DMS 273 treated with DMSO at 0.1 percent for 48 hours (cell line): Measurements from ENCODE around the gene IL22RA2.

Experiments
- DNase-seq: peaks from one replicate; lab custom pipeline; 2025; lab: John Stamatoyannopoulos, UW

IL22RA2 gene

DNA sequence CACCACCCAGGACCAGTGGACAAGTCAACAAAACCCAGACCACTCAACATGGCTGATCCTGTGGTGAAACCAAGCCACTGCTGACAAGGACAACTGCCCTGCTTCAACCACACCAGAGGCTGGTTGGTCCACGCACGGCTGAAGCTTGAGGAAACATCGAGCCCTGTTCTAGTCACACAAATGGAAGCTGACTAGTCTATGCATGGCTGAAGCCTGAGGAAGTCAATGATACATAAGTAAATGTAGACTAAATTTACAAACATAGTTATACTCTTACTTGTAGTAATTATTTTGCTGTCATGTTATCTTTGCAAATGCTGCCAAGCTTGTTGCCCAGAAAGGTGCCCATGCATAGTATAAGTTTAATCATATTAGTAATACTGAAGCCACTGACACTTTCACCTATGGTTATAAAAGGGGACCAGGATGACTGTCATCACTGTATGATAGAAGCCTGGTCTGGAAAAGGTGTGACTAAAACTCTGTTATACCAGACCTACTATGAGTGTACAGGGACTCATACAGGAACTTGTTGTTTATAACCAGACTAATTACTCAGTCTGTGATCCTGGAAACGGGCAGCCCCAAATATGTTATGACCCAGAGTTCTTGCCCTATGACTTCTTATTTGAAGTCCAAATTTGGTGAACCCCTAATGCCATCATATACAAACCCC is 5.6 kb downstream of the IL22RA2 start:
- no peak for DNase-seq

DNA sequence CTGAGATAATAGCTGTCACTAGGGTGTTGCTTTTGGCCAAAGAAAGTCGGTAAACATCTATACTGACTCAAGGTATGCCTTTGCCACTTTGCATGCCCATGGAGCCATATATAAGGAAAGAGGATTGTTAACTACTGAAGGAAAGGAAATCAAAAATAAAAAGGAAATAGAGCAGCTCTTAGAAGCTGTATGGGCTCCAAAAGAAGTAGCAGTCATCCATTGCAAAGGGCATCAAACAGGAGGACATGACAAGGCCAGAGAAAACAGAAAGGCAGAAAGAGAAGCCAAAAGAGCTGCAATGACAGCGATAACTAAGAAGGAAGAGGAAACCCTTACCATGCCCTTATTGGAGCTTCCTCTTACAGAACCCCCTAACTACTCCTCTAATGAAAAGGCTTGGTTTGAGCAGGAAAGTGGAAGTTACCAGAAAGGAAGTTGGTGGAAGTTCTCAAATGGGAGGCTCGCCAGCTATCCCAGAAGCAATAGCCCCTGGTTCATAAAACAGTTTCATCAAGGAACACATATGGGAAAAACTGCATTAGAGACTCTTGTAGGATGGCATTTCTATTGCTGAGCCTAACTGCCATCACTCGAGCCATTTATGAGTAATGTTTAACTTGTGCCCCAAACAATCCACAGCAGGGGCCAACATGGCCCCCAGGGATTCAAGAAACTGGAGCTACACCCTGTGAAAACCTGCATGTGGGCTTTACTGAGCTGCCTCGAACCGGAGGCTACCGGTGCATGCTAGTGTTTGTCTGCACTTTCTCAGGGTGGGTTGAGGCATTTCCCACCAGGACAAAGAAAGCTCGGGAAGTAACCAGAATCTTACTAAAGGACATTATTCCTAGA is 7.0 kb downstream of the IL22RA2 start:
- DNase-seq: no peak

DNA sequence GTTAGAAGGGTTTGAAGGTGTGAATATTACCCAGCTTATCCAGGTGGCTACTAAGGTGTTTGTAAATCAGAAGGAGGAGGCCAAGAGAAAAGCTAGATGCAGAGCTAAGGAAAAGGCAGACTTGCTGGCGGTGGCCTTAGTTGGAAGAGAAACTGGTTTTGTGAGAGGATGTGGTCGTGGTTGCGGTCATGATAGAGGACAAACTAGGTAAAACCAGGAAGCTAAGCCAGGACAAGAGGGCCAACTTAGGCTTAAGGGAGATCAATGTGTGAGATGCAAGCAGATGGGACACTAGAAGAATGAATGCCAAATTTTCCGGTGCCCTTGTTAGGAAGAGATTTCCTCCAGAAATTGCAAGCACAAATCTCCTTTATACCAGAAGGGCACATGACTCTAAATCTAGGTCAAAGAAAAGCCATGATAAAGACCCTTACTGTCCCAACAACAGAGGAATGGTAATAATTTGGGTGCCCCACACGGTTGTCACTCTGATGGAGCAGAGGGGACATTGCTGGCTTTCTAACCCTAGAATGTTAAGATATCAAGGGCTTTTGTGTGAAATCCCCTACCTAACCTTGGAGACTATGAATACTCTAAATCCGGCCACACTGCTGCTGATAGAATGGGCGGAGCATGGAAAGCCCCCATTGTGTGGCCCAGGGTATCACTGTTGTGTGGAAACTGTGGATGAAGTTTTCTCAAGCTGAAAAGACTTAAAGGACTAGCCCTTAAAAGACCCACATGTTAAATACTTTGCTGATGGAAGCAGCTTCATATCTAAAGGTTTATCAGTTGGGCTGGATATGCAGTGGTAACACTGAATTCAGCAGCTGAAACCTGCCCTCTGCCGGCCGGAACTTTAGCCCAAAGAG is 7.8 kb downstream of the IL22RA2 start:
- DNase-seq: no peak

DNA sequence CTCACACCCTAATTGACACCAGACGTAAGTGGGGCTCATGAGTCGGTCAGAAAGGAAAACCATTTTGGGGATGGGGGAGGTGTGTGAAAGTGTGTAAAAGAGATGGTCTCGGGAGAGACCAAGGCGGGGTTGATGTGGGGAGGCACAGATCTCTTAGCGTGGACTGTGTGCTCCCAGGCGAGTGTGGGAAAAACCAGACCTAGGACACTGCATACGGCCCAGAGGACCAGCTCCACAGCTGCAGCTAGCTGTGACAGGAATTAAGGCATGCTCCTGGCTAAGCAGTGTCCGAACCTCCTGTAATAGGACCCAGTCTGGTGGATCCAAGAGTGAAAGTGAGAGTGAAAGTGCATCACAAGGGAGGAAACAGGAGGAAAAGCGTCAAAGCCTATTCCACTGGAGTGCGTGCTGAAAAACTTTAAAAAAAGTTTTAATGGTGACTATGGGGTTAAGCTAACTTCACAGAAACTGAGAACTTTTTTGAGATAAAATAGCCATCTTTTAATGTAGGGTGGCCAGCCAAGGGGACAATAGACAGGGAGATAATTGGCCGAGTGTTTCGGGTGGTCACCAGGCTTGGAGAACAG is 9.6 kb downstream of the IL22RA2 start:
- DNase-seq: no peak

- no peak for DNase-seq
Measured at GRCh38 chr6:137162692-137163306, 10.6 kb downstream of the IL22RA2 start.

DNA sequence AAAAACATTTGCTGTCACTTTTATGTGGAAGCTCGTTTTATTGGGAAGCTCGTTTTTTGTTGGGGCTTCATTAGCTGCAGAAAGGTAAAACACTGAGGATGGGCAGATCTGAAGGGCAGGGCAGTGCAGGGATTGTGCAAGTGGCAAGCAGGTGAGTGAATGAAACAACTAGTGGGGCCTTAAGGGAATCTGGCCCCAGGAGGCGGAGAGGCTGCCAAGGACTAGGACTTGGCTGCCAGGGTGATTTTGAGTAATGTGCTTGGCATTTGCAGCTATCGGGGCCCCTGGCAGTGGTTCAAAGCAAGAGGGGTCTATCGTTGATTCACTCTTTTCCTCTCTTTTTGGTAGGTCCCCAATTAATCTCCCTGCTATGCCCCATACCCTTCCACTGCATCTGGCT is 11.5 kb downstream of the IL22RA2 start:
- no peak for DNase-seq

- DNase-seq: no peak
Measured at GRCh38 chr6:137160763-137161162, 12.7 kb downstream of the IL22RA2 start.

GRCh38 chr6:137159912-137160311 is 13.5 kb downstream of the IL22RA2 start:
- no peak for DNase-seq

GRCh38 chr6:137157601-137158000 is 15.8 kb downstream of the IL22RA2 start:
- DNase-seq: no peak

- DNase-seq: no peak
Measured at GRCh38 chr6:137156650-137157049, 16.8 kb downstream of the IL22RA2 start.

GRCh38 chr6:137155830-137156229 is 17.6 kb downstream of the IL22RA2 start:
- DNase-seq: no peak

DNA sequence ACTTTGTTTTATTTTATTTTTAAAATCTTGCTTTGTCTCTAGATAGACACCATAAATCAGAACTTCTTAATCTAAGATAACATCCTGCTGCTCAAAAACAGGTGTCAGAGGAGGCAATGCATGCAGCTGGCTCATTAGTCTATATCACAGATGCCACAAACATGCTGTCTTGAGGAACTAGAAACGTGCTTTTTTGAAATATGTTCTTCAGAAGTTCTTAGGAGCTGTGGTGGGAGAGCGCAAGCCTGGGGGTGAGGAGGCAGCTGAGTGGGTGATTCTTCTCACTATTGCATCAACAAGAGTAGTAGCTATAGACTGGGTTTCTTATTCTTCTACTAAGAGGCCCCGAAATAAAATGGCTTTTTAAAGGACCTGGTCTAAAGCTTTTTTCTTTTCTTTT is 23.4 kb downstream of the IL22RA2 start:
- no peak for DNase-seq

GRCh38 chr6:137149035-137149393 is 24.4 kb downstream of the IL22RA2 start:
- no peak for DNase-seq

GRCh38 chr6:137148306-137149034 is 25.0 kb downstream of the IL22RA2 start:
- DNase-seq: no peak

- no peak for DNase-seq
Measured at GRCh38 chr6:137147195-137147594, 26.2 kb downstream of the IL22RA2 start.

- no peak for DNase-seq
Measured at GRCh38 chr6:137146206-137146605, 27.2 kb downstream of the IL22RA2 start.

DNA sequence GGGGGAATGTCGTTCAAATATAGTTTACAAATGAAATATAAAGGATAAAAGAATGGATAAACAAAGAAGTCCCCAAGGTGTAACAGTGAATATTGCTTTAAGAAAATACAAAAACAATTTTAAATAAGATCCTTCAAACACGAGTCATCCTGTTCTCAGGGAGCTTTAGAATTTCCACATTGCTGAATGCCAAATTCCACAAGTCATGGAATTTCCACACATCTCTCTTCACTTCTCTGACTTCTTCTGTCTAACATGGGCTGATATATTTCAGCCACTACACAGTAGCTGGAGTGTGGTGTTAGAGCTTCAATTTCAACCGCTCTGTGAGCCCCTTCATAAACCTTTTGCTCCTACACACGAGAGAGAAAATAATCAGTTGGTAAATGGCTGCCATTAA is 28.0 kb downstream of the IL22RA2 start:
- DNase-seq: no peak

GRCh38 chr6:137136065-137136464 is 37.4 kb downstream of the IL22RA2 start:
- no peak for DNase-seq

DNA sequence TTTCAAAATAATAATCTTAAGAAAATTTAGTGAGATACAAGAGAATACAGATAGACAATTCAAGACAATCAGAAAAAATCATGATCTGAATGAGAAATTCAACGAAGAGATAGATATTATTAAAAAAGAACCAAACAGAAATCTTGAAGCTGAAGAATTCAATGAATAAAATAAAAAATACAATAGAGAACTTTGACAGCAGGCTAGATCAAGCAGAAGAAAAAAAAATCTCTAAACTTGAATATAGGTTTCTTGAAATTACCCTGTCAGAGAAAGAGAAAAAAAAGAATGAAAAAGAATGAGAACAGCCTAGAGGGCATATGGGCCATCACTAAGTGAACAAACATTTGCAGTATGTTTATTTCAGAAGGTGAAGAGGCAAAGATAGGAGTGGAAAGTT is 39.0 kb downstream of the IL22RA2 start:
- no peak for DNase-seq

DNA sequence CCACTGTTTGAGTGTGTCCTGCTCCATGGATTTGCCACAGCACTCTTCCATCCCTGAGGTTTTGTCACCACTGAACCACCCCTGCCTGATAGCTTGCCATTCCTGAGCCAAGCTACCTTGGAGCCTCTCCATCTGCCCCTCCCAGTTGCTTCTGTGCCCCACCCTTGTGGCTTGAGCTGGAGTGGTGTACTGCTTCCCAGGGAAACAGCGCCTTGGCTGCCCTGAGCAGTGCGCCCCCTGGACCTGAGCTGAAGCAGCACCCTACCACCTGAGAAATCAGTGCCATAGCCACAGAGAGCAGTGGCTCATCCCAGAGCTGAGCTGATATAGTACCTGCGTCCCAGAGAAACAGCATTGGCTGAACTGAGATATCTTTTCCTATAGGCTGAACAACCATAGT is 40.3 kb downstream of the IL22RA2 start:
- DNase-seq: no peak

DNA sequence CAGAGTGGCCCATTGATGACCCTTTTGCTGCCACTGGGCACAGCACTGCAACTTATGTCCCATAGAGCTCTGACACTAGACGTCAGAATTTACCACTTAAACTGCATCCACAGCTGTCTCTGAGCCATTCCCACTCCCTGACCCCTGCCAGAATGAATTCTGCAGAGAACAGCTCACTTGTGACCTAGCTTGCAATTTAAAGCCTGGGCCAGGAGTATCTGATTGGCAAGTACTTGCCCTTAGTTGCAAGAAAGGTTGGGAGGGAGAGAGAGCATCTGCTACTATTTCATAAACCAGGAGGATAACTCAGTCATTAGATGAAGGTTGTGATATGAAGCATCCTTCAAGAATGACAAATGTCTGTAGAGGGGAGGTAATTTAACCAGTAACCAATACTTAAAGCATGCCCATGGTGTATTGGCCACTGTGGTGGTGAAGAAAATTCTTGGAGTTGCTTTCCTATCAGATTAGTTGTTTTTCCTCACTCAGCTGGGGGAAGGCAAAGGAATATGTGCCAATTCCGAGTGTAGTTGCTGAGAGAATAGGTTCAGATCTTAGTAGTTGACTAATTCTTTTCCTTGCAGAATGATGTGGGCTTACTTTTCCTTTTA is 46.5 kb downstream of the IL22RA2 start:
- no peak for DNase-seq
